Mononuclear cell (primary cell): ENCODE data around the gene RBP4. TPM values are rescaled to one million over a fixed set of nuclear protein-coding genes. Genes with fewer than 3 reads are reported as not detected.

Source experiments
- H3K27me3 ChIP-seq: 2 replicates; pipeline ENCODE4 v1.6.0; 2011; ENCODE audit warnings: low read length, control low read depth; ENCODE audit not compliant: insufficient read depth
- H3K4me1 ChIP-seq: 2 replicates; pipeline ENCODE4 v1.5.1; 2011; ENCODE audit warnings: mild to moderate bottlenecking, low read length, control low read depth; ENCODE audit not compliant: insufficient read depth
- H3K4me3 ChIP-seq: 2 replicates; pipeline ENCODE4 v1.5.1; 2011; ENCODE audit warnings: mild to moderate bottlenecking, low read length, moderate library complexity
- H3K9me3 ChIP-seq: 2 replicates; pipeline ENCODE4 v1.5.1; 2011; ENCODE audit warnings: low read depth, mild to moderate bottlenecking, control low read depth, low read length
- total RNA-seq: library from RNA; depleted of rRNA; stranded (reverse); fragments of >200 nt; gene quantifications from one replicate; pipeline ENCODE4 v1.2.3, GENCODE V29; 2012

Gene RBP4
- total RNA-seq, 1 donor = not detected

DNA sequence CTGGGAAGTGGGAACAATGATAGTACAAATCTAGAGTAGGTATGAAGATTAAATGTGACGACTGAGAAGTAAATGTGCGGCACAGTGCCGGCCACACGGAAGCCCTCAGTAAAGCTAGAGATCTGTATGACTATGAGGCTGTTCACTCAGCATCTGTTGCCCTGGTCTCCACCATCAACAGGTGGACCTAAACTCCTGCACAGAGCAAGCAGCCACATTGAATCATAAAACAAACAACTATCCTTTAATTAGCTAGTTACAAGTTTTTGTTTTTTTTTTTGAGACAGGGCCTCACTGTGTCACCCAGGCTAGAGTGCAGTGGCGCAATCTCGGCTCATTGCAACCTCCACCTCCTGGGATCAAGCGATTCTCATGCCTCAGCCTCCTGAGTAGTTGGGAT lies 16.6 kb downstream of the RBP4 start:
- no peak overlapping the region for H3K4me3 ChIP-seq
- no peaks in the 10 kb centered on the region for H3K27me3 ChIP-seq
- H3K9me3 ChIP-seq = no peaks in the 10 kb centered on the region
- H3K4me1 ChIP-seq = no peaks in the 10 kb centered on the region

DNA sequence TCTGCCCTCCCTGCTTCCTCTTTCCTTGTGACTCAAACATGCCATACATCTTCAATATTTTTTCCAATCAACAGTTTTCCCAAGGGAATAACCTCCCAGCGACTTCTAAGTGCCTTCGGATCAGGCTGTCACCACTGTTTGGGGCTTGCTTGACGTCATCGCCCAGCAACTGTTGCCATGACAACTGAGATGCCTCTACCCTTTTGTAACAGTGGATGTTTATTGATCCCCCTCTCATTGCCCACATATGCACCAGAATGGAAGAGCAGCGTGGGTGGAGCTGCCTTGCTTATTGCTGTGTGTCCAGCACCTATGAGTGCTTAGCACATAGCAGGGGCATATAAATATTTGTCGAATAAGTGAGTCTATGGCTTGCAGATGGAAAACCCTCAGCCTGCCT lies 20.2 kb downstream of the RBP4 start:
- Histone ChIP-seq H3K9me3 (no peaks in the 10 kb centered on the region), H3K4me3 (no peak overlapping the region), H3K4me1 (no peaks in the 10 kb centered on the region), H3K27me3 (no peaks in the 10 kb centered on the region)

DNA sequence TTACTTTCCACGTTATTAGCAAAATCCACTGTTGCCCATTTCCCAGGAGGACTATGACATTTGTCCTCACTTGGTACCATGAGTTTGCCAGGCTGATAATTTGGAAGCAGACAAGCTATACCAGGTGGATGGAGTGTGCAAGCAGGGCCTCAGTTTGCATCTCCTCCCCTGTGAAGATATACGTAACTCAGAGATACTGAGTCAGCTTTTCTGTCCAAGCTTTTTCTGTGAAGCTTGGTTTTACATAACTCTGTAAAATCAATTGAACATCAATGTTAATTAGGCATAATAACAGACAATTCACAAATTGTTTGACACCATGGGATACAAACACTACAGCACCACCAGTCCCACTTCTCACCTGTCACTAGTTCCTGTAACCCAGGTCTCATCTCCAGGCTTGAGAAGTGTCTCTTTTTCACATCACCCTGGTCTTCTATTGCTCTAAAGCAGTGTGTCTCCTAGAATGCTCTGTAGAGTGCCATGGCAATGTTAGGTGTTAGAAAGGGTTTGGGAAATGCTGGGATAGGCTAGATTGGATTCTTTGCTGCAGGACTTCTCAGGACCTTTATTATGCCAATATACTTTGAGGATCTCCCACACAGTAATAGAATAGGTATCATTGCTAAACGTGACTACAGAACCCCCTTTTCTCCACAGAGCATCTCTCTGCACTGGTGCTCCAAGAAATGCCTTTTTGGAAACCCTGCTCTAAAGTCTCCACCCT lies 20.9 kb downstream of the RBP4 start:
- no peaks in the 10 kb centered on the region for H3K9me3 ChIP-seq
- no peaks in the 10 kb centered on the region for H3K4me1 ChIP-seq
- H3K4me3 ChIP-seq = no peak overlapping the region
- no peaks in the 10 kb centered on the region for H3K27me3 ChIP-seq

DNA sequence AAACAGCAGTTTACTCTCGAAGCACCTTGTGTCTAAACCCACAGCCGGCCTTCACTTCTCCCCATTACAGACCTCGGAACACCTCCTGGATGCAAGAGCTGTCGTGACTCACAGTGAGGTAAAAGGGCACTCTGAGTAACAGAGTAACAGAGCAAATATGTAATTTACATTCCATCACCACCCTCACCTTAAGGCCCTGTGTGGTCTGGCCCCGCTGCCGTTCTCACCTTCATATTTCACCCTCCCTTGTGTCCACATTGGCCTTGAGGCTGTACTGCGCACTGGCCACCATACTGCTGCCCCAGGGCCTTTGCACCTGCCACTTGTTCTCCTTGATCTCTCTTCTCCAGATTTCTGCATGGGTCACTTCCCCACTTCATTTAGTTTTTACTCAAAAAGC lies 21.9 kb downstream of the RBP4 start:
- Histone ChIP-seq H3K9me3 (no peaks in the 10 kb centered on the region), H3K4me3 (no peak overlapping the region), H3K27me3 (no peaks in the 10 kb centered on the region), H3K4me1 (no peaks in the 10 kb centered on the region)

DNA sequence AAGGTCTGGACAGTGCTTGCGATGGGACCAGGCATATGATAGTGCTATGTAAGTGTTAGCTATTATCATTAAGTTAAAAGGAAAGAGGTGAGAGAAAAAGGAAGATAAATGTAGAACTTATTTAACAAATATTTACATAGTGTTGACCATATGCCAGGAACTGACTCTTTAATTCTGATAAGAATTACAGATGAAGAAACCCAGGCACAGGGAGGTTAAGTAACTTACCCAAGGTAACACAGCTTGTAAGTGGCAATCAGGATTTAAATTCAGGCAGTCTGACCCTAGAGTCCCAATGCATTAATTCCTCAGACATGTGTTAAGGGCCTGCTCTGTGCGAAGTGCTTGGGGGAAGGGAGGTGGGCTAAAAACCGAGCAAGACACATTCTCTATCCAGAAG lies 23.5 kb downstream of the RBP4 start:
- Histone ChIP-seq H3K27me3 (no peaks in the 10 kb centered on the region), H3K9me3 (no peaks in the 10 kb centered on the region), H3K4me1 (peaks cover 15% of the 10 kb centered on the region), H3K4me3 (no peak overlapping the region)

DNA sequence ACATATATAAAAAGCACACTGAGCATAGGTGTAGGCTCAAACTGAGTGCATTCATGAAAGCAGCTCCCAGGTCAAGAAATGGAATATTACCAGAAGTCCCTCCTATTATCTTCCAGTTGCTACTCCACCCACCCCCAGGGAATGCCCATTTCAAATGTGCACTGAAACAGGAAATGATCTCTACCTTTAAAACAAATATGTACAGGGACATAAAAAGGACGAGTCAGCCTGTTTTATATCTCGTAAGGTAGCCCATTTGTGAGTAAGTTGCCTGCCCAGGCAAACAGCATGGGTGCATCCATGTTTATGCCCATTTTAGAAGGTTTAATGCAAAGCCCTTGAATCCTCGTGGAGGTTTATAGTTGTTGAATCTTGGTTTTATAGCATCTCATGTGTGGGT lies 24.1 kb downstream of the RBP4 start:
- H3K4me3 ChIP-seq = no peak overlapping the region
- no peaks in the 10 kb centered on the region for H3K9me3 ChIP-seq
- H3K4me1 ChIP-seq = peaks cover 22% of the 10 kb centered on the region
- H3K27me3 ChIP-seq = no peaks in the 10 kb centered on the region

DNA sequence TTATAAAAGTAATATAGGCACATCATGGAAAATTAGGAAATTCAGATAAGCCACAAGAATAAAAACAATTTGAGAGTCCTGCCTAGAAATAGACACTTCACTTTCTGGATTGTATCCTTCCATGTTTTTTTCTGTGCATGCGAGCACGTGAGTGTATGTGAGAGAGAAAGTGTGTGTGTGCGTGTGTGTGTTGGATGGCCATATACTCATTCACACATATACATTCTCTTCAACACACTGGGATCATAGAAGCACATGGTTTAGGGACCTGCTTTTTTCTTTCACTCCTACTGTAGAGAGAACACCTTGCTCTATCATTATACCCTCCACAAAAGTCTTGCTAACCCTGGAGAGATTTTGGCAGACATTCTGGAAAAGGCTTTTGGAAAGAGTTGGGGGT lies 27.1 kb downstream of the RBP4 start:
- H3K27me3 ChIP-seq = peaks cover 9% of the 10 kb centered on the region
- H3K9me3 ChIP-seq = no peaks in the 10 kb centered on the region
- no peak overlapping the region for H3K4me3 ChIP-seq
- peaks cover 24% of the 10 kb centered on the region for H3K4me1 ChIP-seq

DNA sequence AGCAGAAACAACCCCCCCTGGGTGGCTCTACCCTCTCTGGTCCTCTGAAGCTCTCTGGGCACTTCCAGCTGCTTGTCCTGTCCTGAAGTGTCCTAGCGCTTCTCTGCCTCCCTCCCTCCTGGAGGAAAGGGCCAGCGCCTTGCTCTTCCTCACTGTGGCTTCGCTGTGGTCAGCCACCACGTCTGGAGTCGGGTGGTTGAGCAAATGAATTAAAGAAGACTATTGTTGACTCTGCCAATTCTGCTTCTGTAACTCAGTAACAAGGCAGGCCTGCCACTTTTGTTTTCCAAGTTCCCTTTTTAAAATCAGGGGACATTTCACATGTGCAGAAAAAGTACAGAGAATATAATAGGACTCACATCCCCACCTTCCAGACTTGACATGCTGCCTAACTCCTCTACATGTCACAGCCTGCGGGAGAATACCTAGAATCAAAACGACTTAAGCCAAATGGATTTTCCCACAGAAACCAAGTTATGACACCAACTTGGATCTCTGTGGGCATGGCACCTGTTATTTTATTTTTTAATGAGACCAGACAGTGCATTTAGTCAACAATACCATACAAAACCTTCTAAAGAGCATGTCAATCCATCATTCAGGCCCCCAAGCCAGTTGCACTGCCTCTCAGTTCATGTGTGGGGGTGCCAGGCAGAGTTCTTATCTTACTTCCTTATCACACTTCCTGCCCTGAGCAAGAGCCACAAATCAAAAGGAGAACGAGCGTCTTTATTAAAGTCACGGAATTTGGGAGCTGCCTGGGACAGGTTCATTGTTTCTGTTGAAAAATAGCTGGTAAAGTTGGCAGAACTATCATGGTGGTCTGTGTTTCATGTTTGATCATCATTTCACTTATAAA lies 27.8 kb downstream of the RBP4 start:
- no peaks in the 10 kb centered on the region for H3K9me3 ChIP-seq
- peaks cover 25% of the 10 kb centered on the region for H3K4me1 ChIP-seq
- H3K4me3 ChIP-seq = no peak overlapping the region
- H3K27me3 ChIP-seq = peaks cover 16% of the 10 kb centered on the region

DNA sequence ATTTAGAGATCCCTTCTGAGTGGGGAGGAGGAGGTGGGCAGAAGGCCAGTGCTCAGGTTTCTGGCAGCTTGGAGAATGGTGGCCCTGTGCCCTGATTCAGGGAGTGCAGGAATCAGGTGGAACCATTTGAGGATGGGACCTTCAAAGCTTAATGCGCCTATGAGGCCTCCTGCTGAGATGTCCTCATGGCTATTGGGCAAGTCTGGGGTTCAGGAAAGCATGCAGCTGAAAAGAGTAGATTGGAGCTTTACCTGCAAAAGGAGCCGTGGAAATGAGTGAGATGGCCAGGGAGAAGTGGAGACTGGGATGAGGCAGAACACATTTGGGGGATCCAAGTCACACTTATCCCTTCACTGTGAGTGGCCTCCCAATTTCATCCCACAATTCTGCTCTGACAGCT lies 28.4 kb downstream of the RBP4 start:
- Histone ChIP-seq H3K27me3 (peaks cover 22% of the 10 kb centered on the region), H3K4me1 (peaks cover 32% of the 10 kb centered on the region), H3K4me3 (no peak overlapping the region), H3K9me3 (no peaks in the 10 kb centered on the region)

DNA sequence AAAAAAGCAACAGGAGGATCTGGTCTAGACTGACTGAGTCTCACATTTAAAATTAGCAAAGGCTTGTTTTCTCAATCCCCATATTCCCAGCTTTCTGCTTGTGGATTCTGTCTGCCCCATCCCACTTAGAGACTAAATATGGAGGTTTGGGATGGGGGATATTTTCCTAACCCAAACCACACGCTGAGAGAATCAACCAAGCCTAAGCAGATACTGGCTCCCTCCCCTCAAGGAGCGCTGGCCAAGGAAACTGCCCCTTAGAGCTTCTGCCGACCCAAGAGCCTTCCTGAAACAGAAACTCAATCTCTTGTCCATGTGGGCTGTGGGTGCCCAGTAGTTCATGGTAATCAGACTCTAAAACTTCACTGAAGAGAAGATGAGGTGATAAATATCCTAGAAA lies 30.7 kb downstream of the RBP4 start:
- Histone ChIP-seq H3K9me3 (no peaks in the 10 kb centered on the region), H3K27me3 (peaks cover 28% of the 10 kb centered on the region), H3K4me3 (no peak overlapping the region), H3K4me1 (peaks cover 48% of the 10 kb centered on the region)

DNA sequence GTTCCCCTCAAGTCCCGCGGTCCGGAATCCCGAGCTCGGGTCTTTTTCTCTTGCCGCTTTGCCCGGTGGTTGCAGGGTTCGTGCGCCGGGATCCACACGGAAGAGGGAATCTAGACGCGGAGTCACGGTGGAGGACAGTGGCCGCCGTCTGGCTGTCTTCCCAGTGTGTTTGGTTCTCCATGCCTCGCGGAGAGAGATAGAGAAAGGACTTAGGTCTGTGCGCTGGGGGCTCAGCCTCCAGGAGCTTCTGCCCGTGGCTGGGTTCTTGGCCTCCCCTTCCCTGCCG lies 33.0 kb downstream of the RBP4 start:
- Histone ChIP-seq H3K9me3 (no peaks in the 10 kb centered on the region), H3K27me3 (peaks cover 28% of the 10 kb centered on the region), H3K4me3 (no peak overlapping the region), H3K4me1 (peaks cover 47% of the 10 kb centered on the region)

DNA sequence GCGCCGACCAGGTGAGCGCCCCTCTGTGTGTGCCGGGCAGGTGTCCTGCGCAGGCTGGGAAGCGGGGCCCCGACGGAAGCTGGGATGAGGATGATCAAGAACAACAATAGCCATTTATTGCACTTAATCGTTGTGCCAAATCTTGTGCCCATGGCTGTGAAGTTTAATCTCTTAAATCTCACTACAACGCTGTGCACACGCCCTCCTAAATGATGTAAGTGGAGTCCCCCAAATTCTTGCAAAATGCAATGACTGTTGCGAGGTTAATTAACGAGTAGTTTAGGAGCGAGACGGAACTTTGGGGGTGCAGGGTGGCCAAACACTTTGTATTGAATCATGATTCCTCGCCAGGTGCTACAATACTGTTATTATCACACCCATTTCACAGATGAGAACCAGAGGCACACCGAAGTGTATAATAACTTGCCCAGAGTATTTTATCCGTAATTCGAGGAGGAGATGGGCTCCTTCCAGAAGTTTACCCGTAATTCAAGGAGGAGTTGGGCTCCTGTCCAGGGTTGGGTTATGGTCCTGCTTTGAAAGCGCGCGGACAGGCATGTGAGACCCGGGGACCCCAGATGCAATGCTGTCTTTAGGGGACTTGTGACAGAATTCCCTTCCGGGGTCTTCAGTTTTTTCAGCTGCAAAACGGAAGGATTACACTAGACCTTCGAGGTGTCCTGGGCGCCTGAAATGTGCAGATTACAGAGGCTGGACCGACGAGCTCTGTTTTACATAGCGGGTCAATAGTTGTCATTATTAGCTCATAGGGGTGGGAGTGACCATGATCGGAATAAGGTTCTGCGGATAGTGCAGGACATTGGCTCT lies 33.5 kb downstream of the RBP4 start:
- no peak overlapping the region for H3K4me3 ChIP-seq
- H3K9me3 ChIP-seq = no peaks in the 10 kb centered on the region
- H3K27me3 ChIP-seq = peaks cover 28% of the 10 kb centered on the region
- H3K4me1 ChIP-seq = peaks cover 42% of the 10 kb centered on the region

DNA sequence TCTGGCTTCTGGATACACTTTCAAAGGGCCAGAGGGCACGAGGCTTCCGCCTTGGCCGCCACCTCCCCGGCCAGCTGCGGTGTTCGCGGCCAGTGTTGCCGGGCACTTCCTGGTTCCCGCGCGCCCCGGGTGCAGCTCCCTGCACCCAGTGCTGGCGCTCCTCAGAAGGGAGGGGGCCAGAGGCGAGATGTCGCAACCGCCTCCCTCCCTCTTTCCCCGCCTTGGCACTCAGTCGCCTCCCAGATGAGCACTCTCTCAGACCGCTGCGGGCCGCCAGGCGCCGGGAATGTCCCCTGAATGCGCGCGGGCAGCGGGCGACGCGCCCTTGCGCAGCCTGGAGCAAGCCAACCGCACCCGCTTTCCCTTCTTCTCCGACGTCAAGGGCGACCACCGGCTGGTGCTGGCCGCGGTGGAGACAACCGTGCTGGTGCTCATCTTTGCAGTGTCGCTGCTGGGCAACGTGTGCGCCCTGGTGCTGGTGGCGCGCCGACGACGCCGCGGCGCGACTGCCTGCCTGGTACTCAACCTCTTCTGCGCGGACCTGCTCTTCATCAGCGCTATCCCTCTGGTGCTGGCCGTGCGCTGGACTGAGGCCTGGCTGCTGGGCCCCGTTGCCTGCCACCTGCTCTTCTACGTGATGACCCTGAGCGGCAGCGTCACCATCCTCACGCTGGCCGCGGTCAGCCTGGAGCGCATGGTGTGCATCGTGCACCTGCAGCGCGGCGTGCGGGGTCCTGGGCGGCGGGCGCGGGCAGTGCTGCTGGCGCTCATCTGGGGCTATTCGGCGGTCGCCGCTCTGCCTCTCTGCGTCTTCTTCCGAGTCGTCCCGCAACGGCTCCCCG lies 34.4 kb downstream of the RBP4 start, which contains the start of gene FFAR4:
TSS of gene FFAR4 (plus strand) at position 231 of the 842 bp plus-strand sequence. CDS start at position 287, 56 bp downstream.
- Histone ChIP-seq H3K9me3 (no peaks in the 10 kb centered on the region), H3K4me3 (peak within 1 kb of the TSS; percentile 4), H3K4me1 (peaks cover 33% of the 10 kb centered on the region)

DNA sequence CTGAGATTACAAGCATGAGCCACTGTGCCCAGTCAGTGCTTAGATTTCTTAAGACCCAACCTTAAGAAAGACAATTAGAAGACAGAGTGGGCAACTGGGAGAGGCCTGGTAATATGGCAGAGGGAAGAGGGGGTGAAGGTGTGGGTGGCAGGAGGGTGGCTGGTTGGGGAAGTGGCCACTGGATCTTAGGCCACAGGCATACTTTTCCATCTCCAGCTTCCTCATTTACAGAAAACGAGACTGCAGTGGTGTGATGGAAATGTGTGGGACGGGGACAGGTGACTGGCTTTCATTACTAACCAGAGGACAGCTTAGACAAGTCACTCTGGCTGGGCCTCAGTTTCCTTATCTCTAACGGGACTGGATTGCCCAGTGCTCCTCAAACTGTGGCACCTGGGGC lies 35.6 kb downstream of the RBP4 start:
- H3K9me3 ChIP-seq = no peaks in the 10 kb centered on the region

More for the DNA sequence above, 34.4 kb downstream of the RBP4 start, which contains the start of gene FFAR4:
- peaks cover 28% of the 10 kb centered on the region for H3K27me3 ChIP-seq

More for the DNA sequence above, 35.6 kb downstream of the RBP4 start:
- Histone ChIP-seq H3K4me3 (no peak overlapping the region), H3K27me3 (peaks cover 28% of the 10 kb centered on the region), H3K4me1 (peaks cover 33% of the 10 kb centered on the region)
